GM12878 (cell line): ENCODE data around the gene PRPSAP2. TPM values are rescaled to one million over a fixed set of nuclear protein-coding genes. Genes with fewer than 3 reads are reported as not detected.

Experiments
- EP300 ChIP-seq, 2 experiments: fragments of 150-350 bp in 1 of 2; IDR thresholded peaks; 2 replicates each; pipeline ENCODE4 v1.6.1; 2011 to 2012; ENCODE audit warnings: low read depth in 2 of 2, low read length in 2 of 2, borderline replicate concordance in 1 of 2, improper control_type of control experiment in 1 of 2, inconsistent platforms in 1 of 2; ENCODE audit not compliant: control insufficient read depth in 1 of 2
- HCFC1 ChIP-seq: fragments of 150-350 bp; IDR thresholded peaks from 2 replicates; pipeline ENCODE4 v1.6.1; 2014; ENCODE audit warnings: low read length
- MEF2A ChIP-seq: IDR thresholded peaks from 2 replicates; pipeline ENCODE4 v1.6.1; 2011; ENCODE audit warnings: low read depth, mild to moderate bottlenecking, low read length, moderate library complexity; ENCODE audit not compliant: insufficient read depth
- MLLT1 ChIP-seq: fragments of 450-650 bp; IDR thresholded peaks from 2 replicates; pipeline ENCODE4 v1.6.1; 2016; ENCODE audit warnings: mild to moderate bottlenecking
- MYB ChIP-seq: fragments of 150-350 bp; IDR thresholded peaks from 2 replicates; pipeline ENCODE4 v1.6.1; 2014; ENCODE audit warnings: mild to moderate bottlenecking, low read depth, low read length, borderline replicate concordance
- NR2F1 ChIP-seq: fragments of 450-650 bp; conservative IDR thresholded peaks from 2 replicates; pipeline ENCODE4 v1.6.1; 2017; ENCODE audit warnings: mild to moderate bottlenecking
- RUNX3 ChIP-seq: IDR thresholded peaks from 2 replicates; pipeline ENCODE4 v1.6.1; 2012; ENCODE audit warnings: low read length, inconsistent platforms
- SMAD1 ChIP-seq: fragments of 450-650 bp; IDR thresholded peaks from 2 replicates; pipeline ENCODE4 v1.6.1; 2018; ENCODE audit warnings: mild to moderate bottlenecking, low read depth; ENCODE audit not compliant: partially characterized antibody
- STAT3 ChIP-seq: IDR thresholded peaks from 2 replicates; pipeline ENCODE4 v1.6.1; 2011; ENCODE audit warnings: low read depth, low read length, improper control_type of control experiment
- TBL1XR1 ChIP-seq: IDR thresholded peaks from 2 replicates; pipeline ENCODE4 v1.6.1; 2012; ENCODE audit warnings: low read depth, low read length, improper control_type of control experiment
- YY1 ChIP-seq: IDR thresholded peaks from 2 replicates; pipeline ENCODE4 v1.6.1; 2011; ENCODE audit warnings: low read depth, mild to moderate bottlenecking, low read length
- ZNF24 ChIP-seq: fragments of 450-650 bp; IDR thresholded peaks from 2 replicates; pipeline ENCODE4 v1.6.1; 2017; ENCODE audit warnings: antibody characterized with exemption, mild to moderate bottlenecking
- ZNF384 ChIP-seq: IDR thresholded peaks from 2 replicates; pipeline ENCODE4 v1.6.1; 2012; ENCODE audit warnings: low read depth, mild to moderate bottlenecking, low read length, improper control_type of control experiment, borderline replicate concordance
- ZNF592 ChIP-seq: fragments of 450-650 bp; IDR thresholded peaks from 2 replicates; pipeline ENCODE4 v1.6.1; 2017; ENCODE audit warnings: mild to moderate bottlenecking, moderate library complexity
- ZNF622 ChIP-seq: fragments of 450-650 bp; IDR thresholded peaks from 2 replicates; pipeline ENCODE4 v1.6.1; 2017; ENCODE audit warnings: mild to moderate bottlenecking, inconsistent platforms
- polyA plus RNA-seq, 11 experiments: library from polyadenylated mRNA; depleted of rRNA in 4 of 11; unstranded in 6 of 11; stranded (reverse) in 5 of 11; fragments of >200 nt; fragmentation: Nextera tagmentation in 4 of 11; fragmentation: Illumina TruSeq in 1 of 11; extraction: Ambion mirVana in 4 of 11; extraction: Trizol in 1 of 11; gene quantifications; 1 replicate in 1 of 11; 2 replicates in 10 of 11; pipeline versions ENCODE4 v1.2.1 to v1.2.3, GENCODE V29; 2011 to 2016; ENCODE audit warnings: inconsistent platforms in 2 of 11, missing spikeins in 2 of 11, low read depth in 1 of 11
- total RNA-seq, 4 experiments: library from RNA; depleted of rRNA in 3 of 4; stranded (reverse); fragments of >200 nt in 3 of 4; fragmentation: Illumina TruSeq in 1 of 4; extraction: Trizol in 1 of 4; gene quantifications; 2 replicates each; pipeline versions ENCODE4 v1.2.1 to v1.2.3, GENCODE V29; 2013 to 2021
- TF ChIP-seq, protein P1 (sequence below): fragments of 450-650 bp; IDR thresholded peaks from 2 replicates; pipeline ENCODE4 v1.6.1; 2018; ENCODE audit warnings: mild to moderate bottlenecking, low read depth, moderate library complexity; ENCODE audit not compliant: partially characterized antibody
- TF ChIP-seq, protein P2 (sequence below): fragments of 150-350 bp; IDR thresholded peaks from 2 replicates; pipeline ENCODE4 v1.6.1; 2014; ENCODE audit warnings: mild to moderate bottlenecking, low read depth, low read length

Gene PRPSAP2
- total and polyA plus RNA-seq, 10 of the 15 experiments (the other 5 are each of a cell fraction or from before 2014, with no cell fraction given): 33.2 to 102 (median 83.8) TPM

GRCh38 chr17:18921912-18922451 is 64.1 kb downstream of the PRPSAP2 start (continued):
- peak; percentile 71 for TF ChIP-seq MLLT1
- no peak for TF ChIP-seq HCFC1
- peak; percentile 13; the same call in 1 of the 2 replicates for TF ChIP-seq ZNF24
- TF ChIP-seq ZNF592: no peak
- peak; percentile 89; the same call in 1 of the 2 replicates for TF ChIP-seq TBL1XR1
- TF ChIP-seq, protein P1, sequence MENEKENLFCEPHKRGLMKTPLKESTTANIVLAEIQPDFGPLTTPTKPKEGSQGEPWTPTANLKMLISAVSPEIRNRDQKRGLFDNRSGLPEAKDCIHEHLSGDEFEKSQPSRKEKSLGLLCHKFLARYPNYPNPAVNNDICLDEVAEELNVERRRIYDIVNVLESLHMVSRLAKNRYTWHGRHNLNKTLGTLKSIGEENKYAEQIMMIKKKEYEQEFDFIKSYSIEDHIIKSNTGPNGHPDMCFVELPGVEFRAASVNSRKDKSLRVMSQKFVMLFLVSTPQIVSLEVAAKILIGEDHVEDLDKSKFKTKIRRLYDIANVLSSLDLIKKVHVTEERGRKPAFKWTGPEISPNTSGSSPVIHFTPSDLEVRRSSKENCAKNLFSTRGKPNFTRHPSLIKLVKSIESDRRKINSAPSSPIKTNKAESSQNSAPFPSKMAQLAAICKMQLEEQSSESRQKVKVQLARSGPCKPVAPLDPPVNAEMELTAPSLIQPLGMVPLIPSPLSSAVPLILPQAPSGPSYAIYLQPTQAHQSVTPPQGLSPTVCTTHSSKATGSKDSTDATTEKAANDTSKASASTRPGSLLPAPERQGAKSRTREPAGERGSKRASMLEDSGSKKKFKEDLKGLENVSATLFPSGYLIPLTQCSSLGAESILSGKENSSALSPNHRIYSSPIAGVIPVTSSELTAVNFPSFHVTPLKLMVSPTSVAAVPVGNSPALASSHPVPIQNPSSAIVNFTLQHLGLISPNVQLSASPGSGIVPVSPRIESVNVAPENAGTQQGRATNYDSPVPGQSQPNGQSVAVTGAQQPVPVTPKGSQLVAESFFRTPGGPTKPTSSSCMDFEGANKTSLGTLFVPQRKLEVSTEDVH: peak; percentile 43
- TF ChIP-seq MYB: peak; percentile 61; the same call in 1 of the 2 replicates
- peak; percentile 76; the same call in 1 of the 2 replicates for TF ChIP-seq STAT3
- TF ChIP-seq ZNF384: peak; percentile 68; the same call in 1 of the 2 replicates
- TF ChIP-seq RUNX3: peak; percentile 78
- TF ChIP-seq MEF2A: peak; percentile 79
- TF ChIP-seq EP300 (IDR thresholded peaks at IDR 0.05; ENCODE audit: borderline replicate concordance in 1 of 2, control insufficient read depth in 1 of 2, low read depth in 2 of 2, low read length in 2 of 2): peak; percentile 84 to 92
- 0 out of 2 replicates have a peak, but pooled peaks have one; percentile 45 for TF ChIP-seq NR2F1
- no peak for TF ChIP-seq ZNF622
- peak; percentile 73 for TF ChIP-seq SMAD1
- TF ChIP-seq YY1: 0 out of 2 replicates have a peak, but pooled peaks have one; percentile 28
- TF ChIP-seq, protein P2, sequence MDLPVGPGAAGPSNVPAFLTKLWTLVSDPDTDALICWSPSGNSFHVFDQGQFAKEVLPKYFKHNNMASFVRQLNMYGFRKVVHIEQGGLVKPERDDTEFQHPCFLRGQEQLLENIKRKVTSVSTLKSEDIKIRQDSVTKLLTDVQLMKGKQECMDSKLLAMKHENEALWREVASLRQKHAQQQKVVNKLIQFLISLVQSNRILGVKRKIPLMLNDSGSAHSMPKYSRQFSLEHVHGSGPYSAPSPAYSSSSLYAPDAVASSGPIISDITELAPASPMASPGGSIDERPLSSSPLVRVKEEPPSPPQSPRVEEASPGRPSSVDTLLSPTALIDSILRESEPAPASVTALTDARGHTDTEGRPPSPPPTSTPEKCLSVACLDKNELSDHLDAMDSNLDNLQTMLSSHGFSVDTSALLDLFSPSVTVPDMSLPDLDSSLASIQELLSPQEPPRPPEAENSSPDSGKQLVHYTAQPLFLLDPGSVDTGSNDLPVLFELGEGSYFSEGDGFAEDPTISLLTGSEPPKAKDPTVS: no peak
